Neuronal stem cell (in vitro differentiated cells): ENCODE measurements around the gene KBTBD13.

Experiments used
- DNase-seq: peaks from one replicate; pipeline ENCODE4 v3.0.0-alpha.2; 2013; ENCODE audit warnings: low spot score
- H2AFZ ChIP-seq: one replicate; pipeline ENCODE4 v1.6.1; 2013; ENCODE audit warnings: mild to moderate bottlenecking, low read length, inconsistent platforms
- H2AK5ac ChIP-seq: 2 replicates; pipeline ENCODE4 v1.6.1; 2013; ENCODE audit warnings: low read depth, mild to moderate bottlenecking, inconsistent platforms, low read length, moderate library complexity, mixed read lengths
- H2BK120ac ChIP-seq: 2 replicates; pipeline ENCODE4 v1.6.1; 2013; ENCODE audit warnings: low read depth, mild to moderate bottlenecking, inconsistent platforms, low read length, moderate library complexity, mixed read lengths
- H2BK12ac ChIP-seq: one replicate; pipeline ENCODE4 v1.6.1; 2013; ENCODE audit warnings: low read length, inconsistent platforms
- H2BK15ac ChIP-seq: 2 replicates; pipeline ENCODE4 v1.6.1; 2013; ENCODE audit warnings: mild to moderate bottlenecking, low read length, inconsistent platforms, mixed read lengths
- H2BK5ac ChIP-seq: one replicate; pipeline ENCODE4 v1.6.1; 2013; ENCODE audit warnings: inconsistent platforms, mild to moderate bottlenecking, low read length, moderate library complexity
- H3K14ac ChIP-seq: one replicate; pipeline ENCODE4 v1.6.1; 2013; ENCODE audit warnings: low read length, inconsistent platforms
- H3K18ac ChIP-seq: 2 replicates; pipeline ENCODE4 v1.6.1; 2013; ENCODE audit warnings: low read length, inconsistent platforms
- H3K23ac ChIP-seq: 2 replicates; pipeline ENCODE4 v1.6.1; 2013; ENCODE audit warnings: low read depth, mild to moderate bottlenecking, mixed read lengths, low read length, inconsistent platforms; ENCODE audit not compliant: poor library complexity
- H3K27ac ChIP-seq: replicated peaks from 3 replicates; pipeline ENCODE4 v1.5.1; 2013; ENCODE audit warnings: low read length, inconsistent platforms
- H3K27me3 ChIP-seq, 3 experiments: 2 replicates each; pipeline ENCODE4 v1.6.1; 2013; ENCODE audit warnings: low read length in 3 of 3, mild to moderate bottlenecking in 2 of 3, inconsistent platforms in 1 of 3, low read depth in 1 of 3, mixed read lengths in 1 of 3, moderate library complexity in 1 of 3; ENCODE audit not compliant: control insufficient read depth in 3 of 3, insufficient read depth in 3 of 3
- H3K36me3 ChIP-seq, 2 donors: replicated peaks in 1 of 2; 2 replicates each; pipeline ENCODE4 v1.6.1; 2013; ENCODE audit warnings: low read length in 2 of 2; ENCODE audit not compliant: control insufficient read depth in 2 of 2, insufficient read depth in 2 of 2
- H3K4ac ChIP-seq: 2 replicates; pipeline ENCODE4 v1.6.1; 2013; ENCODE audit warnings: inconsistent platforms, mild to moderate bottlenecking, low read length, moderate library complexity
- H3K4me1 ChIP-seq, 2 donors: 1 replicate in 1 of 2; 2 replicates in 1 of 2; pipeline ENCODE4 v1.6.1; 2013; ENCODE audit warnings: low read length in 2 of 2, low read depth in 1 of 2; ENCODE audit not compliant: control insufficient read depth in 2 of 2, insufficient read depth in 1 of 2
- H3K4me2 ChIP-seq: one replicate; pipeline ENCODE4 v1.6.1; 2013; ENCODE audit warnings: mild to moderate bottlenecking, low read length, inconsistent platforms; ENCODE audit not compliant: insufficient read depth, poor library complexity, severe bottlenecking
- H3K4me3 ChIP-seq, 2 donors: 2 replicates each; pipeline ENCODE4 v1.5.1; 2013; ENCODE audit warnings: low read length in 2 of 2, mild to moderate bottlenecking in 2 of 2, inconsistent platforms in 1 of 2, moderate library complexity in 1 of 2
- H3K79me1 ChIP-seq: one replicate; pipeline ENCODE4 v1.6.1; 2013; ENCODE audit warnings: low read depth, mild to moderate bottlenecking, inconsistent platforms, low read length, moderate library complexity
- H3K9ac ChIP-seq: one replicate; pipeline ENCODE4 v1.6.1; 2013; ENCODE audit warnings: mild to moderate bottlenecking, low read depth, low read length, inconsistent platforms; ENCODE audit not compliant: poor library complexity
- H3K9me3 ChIP-seq, 2 donors: replicated peaks in 1 of 2; 2 replicates each; pipeline versions ENCODE3 to v1.6.1; 2013; ENCODE audit warnings: low read length in 2 of 2, mild to moderate bottlenecking in 2 of 2, inconsistent platforms in 1 of 2, low read depth in 1 of 2, mixed read lengths in 1 of 2, moderate library complexity in 1 of 2; ENCODE audit not compliant: control insufficient read depth in 2 of 2, insufficient read depth in 1 of 2
- H4K8ac ChIP-seq: one replicate; pipeline ENCODE4 v1.6.1; 2013; ENCODE audit warnings: low read depth, mild to moderate bottlenecking, inconsistent platforms, low read length, moderate library complexity
- H4K91ac ChIP-seq: one replicate; pipeline ENCODE4 v1.6.1; 2013; ENCODE audit warnings: low read length, low read depth, mild to moderate bottlenecking, inconsistent platforms; ENCODE audit not compliant: poor library complexity
- WGBS, 2 donors: extraction: QIAGEN DNeasy Blood & Tissue Kit; methylation state at CpG; one replicate each; pipeline ENCODE4 v1.1.7; 2013; ENCODE audit warnings: missing lambda C conversion rate in 2 of 2, mixed read lengths in 1 of 2; ENCODE audit not compliant: insufficient read length in 2 of 2, insufficient replicate concordance in 1 of 2; ENCODE audit errors: extremely low coverage in 2 of 2; 5-methylcytosine and 5-hydroxymethylcytosine counted together

KBTBD13 gene

DNA sequence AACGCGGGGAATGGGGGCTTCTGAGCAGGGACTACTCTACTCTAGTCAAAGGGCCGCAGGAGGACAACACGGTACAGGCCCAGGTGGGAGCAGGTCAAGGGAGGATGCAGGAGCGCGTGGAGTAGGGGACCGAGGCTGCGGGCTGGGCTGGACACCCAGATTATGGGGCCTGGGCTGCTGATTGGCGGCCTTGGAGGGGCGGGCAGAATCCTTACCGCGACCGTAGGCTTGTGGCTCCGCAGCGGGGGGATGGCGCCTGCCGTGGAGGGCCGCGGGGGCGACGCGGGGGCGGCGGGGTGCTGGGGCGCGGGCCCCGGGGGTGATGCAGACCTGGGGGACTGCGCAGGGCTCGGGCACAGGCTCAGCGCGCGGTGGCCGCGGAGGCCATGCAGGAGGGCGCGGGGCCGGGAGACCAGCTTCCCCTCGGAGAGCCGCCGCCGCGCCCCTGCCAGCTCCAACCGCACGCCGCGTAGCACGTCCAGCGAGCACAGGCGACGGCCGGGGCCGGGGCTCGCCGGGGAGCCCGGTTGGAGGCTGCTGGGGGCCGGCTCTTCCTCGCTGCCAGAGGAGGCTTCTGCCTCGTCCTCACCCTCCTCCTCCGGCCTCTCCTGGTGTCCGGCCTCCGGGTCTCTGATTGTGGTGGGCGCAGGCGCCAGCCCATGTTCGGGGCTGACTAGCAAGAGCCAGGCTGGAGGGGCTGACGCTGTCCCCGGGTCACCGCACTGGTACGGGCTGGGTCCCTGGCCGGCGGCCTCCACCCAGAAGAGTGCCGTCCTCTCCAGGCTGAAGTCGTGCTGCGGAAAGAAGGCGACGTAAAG lies 25.6 kb downstream of the KBTBD13 start:
- Histone ChIP-seq H2AK5ac (peak overlapping the region; percentile 61), H3K36me3 (peaks cover 4 to 54% of the 10 kb centered on the region in 2 donors), H3K4me1 (peaks cover 0 to 3% of the 10 kb centered on the region in 2 donors), H3K27ac (no peak overlapping the region), H2BK5ac (no peak overlapping the region), H3K4me3 (peak overlapping the region in 1 of 2 donors; percentile 71), H2BK15ac (peak overlapping the region; percentile 60), H3K9me3 (no peaks in the 10 kb centered on the region), H3K23ac (peak overlapping the region; percentile 82), H3K18ac (peak overlapping the region; percentile 80), H2BK120ac (no peak overlapping the region), H3K14ac (peak overlapping the region; percentile 86), H2AFZ (no peak overlapping the region), H2BK12ac (no peak overlapping the region), H3K27me3 (peaks cover 0 to 9% (median 0%) of the 10 kb centered on the region in 3 experiments), H3K4ac (no peak overlapping the region), H3K4me2 (peak overlapping the region; percentile 79), H4K91ac (no peak overlapping the region), H3K9ac (peak overlapping the region; percentile 78), H3K79me1 (peaks cover 2% of the 10 kb centered on the region), H4K8ac (no peak overlapping the region)
- no CpG with 5 or more reads among the region's 75 CpGs for WGBS, 2 donors
- DNase-seq, result no peak

DNA sequence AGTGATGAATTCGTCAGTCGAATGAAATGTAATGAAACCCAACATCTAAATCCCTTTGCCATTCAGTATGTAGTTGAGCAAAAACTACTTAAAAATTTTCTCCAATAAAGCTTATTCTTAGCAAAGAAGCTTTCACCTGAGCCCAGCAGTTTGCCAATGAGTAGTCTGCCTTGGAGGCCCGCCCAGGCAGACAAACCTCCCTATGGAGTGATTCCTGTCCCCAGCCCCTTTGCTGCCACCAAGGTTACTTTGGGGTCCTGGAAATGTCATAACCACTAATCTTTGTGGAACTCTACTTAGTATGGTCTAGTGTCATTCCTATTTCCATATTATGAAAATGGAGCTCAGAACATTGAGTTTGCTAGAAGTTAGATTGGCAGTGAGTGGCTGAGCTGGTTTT lies 26.4 kb downstream of the KBTBD13 start:
- DNase-seq, result no peak
- H3K4ac ChIP-seq, result no peak overlapping the region
- peaks cover 0 to 3% of the 10 kb centered on the region in 2 donors for H3K4me1 ChIP-seq
- no peak overlapping the region for H3K23ac ChIP-seq
- no peaks in the 10 kb centered on the region for H3K9me3 ChIP-seq
- no peak overlapping the region for H3K18ac ChIP-seq
- no peak overlapping the region for H3K4me3 ChIP-seq
- H2AK5ac ChIP-seq, result no peak overlapping the region
- peaks cover 4 to 50% of the 10 kb centered on the region in 2 donors for H3K36me3 ChIP-seq
- H3K27ac ChIP-seq, result no peak overlapping the region
- no peak overlapping the region for H2BK5ac ChIP-seq
- H3K27me3 ChIP-seq, result peaks cover 0 to 9% (median 0%) of the 10 kb centered on the region in 3 experiments
- no peak overlapping the region for H4K91ac ChIP-seq
- no peak overlapping the region for H2BK12ac ChIP-seq
- H2BK15ac ChIP-seq, result no peak overlapping the region
- WGBS, 2 donors, result no CpG with 5 or more reads among the region's 3 CpGs
- H2BK120ac ChIP-seq, result no peak overlapping the region
- peaks cover 2% of the 10 kb centered on the region for H3K79me1 ChIP-seq
- H4K8ac ChIP-seq, result no peak overlapping the region
- no peak overlapping the region for H3K4me2 ChIP-seq
- no peak overlapping the region for H3K9ac ChIP-seq
- H2AFZ ChIP-seq, result no peak overlapping the region
- no peak overlapping the region for H3K14ac ChIP-seq

DNA sequence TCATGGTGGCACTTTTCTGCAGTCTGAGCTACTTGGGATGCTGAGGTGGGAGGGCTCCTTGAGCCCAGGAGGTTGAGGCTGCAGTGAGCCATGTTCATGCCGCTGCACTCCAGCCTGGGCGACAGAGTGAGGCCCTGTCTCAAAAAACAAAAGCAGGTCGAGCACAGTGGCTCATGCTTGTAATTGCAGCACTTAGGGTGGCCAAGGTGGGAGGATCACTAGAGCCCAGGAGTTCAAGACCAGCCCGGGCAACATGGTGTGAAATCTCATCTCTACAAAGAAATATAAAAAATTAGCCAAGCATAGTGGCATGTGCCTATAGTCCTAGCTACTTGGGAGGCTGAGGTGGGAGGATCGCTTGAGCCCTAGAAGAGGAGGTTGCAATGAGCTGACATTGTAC lies 28.5 kb downstream of the KBTBD13 start:
- Histone ChIP-seq H4K91ac (no peak overlapping the region), H2BK15ac (no peak overlapping the region), H3K79me1 (peaks cover 2% of the 10 kb centered on the region), H3K9ac (no peak overlapping the region), H2BK5ac (no peak overlapping the region), H2BK12ac (no peak overlapping the region), H2AK5ac (no peak overlapping the region), H2AFZ (no peak overlapping the region), H3K14ac (no peak overlapping the region), H3K4ac (no peak overlapping the region), H2BK120ac (no peak overlapping the region), H4K8ac (no peak overlapping the region), H3K36me3 (peaks cover 2 to 31% of the 10 kb centered on the region in 2 donors), H3K4me2 (no peak overlapping the region), H3K27me3 (peaks cover 0 to 9% (median 0%) of the 10 kb centered on the region in 3 experiments), H3K27ac (no peak overlapping the region), H3K18ac (no peak overlapping the region), H3K9me3 (no peaks in the 10 kb centered on the region), H3K23ac (no peak overlapping the region), H3K4me3 (no peak overlapping the region), H3K4me1 (peaks cover 0 to 3% of the 10 kb centered on the region in 2 donors)
- WGBS, 2 donors, result no CpG with 5 or more reads among the region's 5 CpGs
- no peak for DNase-seq

DNA sequence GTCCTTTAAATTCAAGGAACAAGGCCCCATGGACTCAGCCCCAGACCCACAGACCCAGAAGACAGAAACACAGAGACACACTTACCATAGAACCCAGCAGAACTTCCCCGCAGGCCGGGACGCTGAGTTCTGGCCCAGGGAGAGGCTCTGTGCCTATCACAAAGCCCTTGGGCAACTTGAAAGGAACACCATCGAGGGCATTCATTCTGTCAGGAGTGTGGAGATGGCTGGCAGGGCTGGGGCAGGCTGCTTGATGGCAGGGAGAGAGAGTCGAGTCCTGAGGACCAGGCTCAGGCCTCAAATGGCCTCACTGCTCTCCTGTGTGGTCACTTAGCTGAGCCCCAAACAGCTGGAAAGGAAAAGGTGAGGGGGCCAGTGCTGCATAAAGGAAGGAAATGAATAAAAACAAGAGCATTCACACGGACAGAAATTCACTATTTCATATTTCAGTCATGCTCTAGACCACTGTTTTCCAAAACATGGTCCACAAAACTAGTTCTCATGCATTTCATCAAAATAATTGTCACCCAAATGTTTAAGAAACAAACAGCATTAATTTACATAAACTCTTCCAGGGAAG lies 29.6 kb downstream of the KBTBD13 start:
- no peak overlapping the region for H3K23ac ChIP-seq
- no peak overlapping the region for H3K14ac ChIP-seq
- peaks cover 0 to 3% of the 10 kb centered on the region in 2 donors for H3K4me1 ChIP-seq
- peaks cover 2% of the 10 kb centered on the region for H3K79me1 ChIP-seq
- no peak overlapping the region for H3K9ac ChIP-seq
- H3K9me3 ChIP-seq, result no peaks in the 10 kb centered on the region
- H2AK5ac ChIP-seq, result no peak overlapping the region
- no peak overlapping the region for H3K27ac ChIP-seq
- H4K8ac ChIP-seq, result no peak overlapping the region
- no peak overlapping the region for H4K91ac ChIP-seq
- no peak overlapping the region for H2BK120ac ChIP-seq
- H3K36me3 ChIP-seq, result peaks cover 0 to 28% of the 10 kb centered on the region in 2 donors
- DNase-seq, result no peak
- no peak overlapping the region for H3K18ac ChIP-seq
- no peak overlapping the region for H3K4ac ChIP-seq
- H3K27me3 ChIP-seq, result peaks cover 0 to 9% (median 0%) of the 10 kb centered on the region in 3 experiments
- WGBS, 2 donors, result no CpG with 5 or more reads among the region's 6 CpGs
- no peak overlapping the region for H2BK15ac ChIP-seq
- H2AFZ ChIP-seq, result no peak overlapping the region
- no peak overlapping the region for H2BK5ac ChIP-seq
- no peak overlapping the region for H3K4me2 ChIP-seq
- no peak overlapping the region for H2BK12ac ChIP-seq
- H3K4me3 ChIP-seq, result no peak overlapping the region
